Measurements from ENCODE around the gene LAMA1.
"Not testable (repeated sequence)": the region's sequence is repeated elsewhere in the genome, so short reads cannot be mapped to it uniquely, and the experiment has no call there.

Gene LAMA1

DNA sequence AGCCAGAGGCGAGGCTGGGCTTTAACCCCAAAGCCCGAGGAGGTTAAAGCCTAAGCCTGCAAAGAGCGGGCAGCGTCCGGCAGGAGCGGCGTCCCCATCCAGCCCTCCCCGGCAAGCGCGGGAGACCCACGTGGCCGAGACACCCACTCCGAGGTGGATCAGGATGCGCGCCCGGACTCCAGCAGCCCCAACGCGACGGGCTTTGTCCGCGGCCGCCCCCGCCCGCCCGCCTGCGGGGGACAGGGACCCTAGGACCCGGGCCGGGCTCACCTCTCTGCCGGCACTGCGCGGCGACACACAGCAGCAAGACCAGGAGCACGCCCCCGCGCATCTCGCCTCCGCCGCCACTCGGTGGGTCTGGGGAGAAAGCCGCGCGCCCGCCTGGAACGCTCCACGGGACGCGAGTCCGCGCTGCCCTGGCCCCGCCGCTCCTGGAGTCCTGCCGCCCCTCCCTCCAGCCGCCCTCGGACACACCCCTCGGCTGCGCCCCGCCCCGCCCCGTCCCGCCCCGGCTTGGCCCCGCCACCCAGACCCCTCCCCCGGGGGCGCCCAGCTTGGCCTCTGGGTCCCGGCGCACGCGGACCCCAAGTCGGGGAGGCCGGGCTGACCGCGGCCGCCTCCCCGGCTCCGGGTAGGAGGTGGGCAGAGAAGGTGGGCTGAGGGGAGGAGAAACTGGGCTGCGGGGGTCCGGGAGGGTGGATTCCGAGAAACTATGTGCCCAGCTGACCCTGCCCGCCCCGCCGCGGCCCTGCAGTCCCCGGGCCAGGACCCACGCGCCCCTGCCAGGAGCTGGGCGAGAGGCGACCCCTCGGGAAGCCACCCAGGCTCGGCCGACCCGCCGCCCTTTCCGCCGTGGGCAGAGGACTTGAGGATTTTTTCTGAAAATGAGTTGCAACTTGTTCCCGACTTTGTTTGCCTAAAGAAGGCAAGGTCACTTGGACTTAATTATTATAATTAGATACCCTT lies at the start of gene LAMA1:
LAMA1 (minus strand) TSS at position 408 of the 966 bp plus-strand sequence; CDS start at position 331, 77 bp downstream.
- DNase-seq (ENCODE audit: low spot score): no peak

DNA sequence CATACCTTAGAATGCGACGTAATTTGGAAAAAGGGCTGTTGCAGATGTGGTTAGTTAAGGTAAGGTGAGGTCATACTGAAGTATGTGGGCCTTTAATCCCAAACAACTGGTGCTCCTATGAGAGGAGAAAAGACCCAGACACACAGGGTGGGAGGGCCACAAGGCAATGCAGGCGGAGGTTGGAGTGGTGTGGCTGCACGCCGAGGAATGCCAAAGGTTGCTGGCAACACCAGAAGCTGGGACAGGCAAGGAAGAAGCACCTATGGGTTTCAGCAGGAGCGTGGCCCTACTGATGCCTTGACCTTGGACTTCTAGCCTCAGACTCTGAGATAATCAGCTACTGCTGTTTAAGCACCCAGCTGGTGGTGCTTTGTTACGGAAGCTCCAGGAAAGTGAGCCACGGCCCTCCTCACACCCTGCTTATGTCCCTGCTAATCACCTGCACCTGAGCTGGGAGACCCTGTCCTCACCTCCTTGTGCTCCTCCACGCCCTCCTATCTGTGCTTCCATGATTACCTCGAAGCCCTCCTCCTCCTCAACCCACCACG lies 48.3 kb upstream of the LAMA1 start:
- DNase-seq (ENCODE audit: low spot score): no peak

DNA sequence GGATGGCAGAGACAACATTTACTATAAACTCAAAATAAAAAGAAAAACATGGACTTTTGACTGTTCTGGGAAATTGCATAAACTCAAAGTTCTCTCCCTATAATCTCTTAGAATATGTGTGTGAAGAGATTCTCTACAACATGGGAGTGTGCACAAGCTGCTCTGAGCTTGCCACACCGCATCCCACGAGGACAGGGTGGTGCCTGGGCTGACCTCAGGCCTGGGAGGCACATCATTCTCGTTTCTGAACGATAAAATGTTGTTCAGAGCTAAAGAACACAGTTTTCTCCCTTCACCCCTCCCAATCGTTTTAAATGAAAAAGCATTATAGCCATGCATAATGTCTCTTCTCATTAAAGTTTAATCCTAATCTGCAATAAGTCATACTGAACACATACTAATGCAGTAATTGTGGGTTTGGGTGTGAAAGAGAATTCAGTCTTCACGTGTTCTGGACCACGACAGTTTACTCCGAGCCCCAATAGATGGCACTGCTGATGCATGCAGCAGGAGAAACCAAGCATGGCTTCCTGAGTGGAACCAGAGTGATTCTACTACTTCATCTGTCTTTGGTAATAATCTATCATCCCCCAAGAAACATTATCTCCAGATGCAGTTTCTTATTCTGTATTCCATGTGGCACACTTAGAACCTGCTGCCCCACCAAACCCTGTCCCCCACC lies 46.9 kb upstream of the LAMA1 start:
- no peak for DNase-seq (ENCODE audit: low spot score)

- DNase-seq (ENCODE audit: low spot score): no peak
These were observed 40.6 kb upstream of the LAMA1 start for GRCh38 chr18:7158216-7158615.

GRCh38 chr18:7157760-7158159 lies 40.2 kb upstream of the LAMA1 start:
- no peak for DNase-seq (ENCODE audit: low spot score)

DNA sequence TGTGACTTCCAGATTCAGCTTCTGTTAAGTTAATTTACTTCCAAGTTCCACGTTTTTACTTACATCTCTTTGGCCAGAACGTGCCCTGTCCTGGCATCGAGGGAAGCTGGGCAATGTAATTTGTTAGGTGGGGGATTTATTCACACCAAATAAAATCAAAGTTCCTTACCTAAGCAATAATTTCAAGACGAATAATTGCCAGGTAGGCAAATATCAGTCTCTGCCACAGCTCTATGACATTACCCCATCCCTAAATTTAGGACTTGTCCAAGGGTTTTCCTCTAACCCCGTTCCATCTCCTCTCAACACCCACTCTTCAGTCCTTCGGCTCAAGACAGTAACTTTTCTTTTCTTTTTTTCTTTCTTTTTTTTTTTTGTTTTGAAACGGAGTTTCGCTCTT lies 38.3 kb upstream of the LAMA1 start:
- no peak for DNase-seq (ENCODE audit: low spot score)

GRCh38 chr18:7155092-7155491 lies 37.5 kb upstream of the LAMA1 start:
- no peak for DNase-seq (ENCODE audit: low spot score)

GRCh38 chr18:7152440-7152839 lies 34.8 kb upstream of the LAMA1 start:
- DNase-seq (ENCODE audit: low spot score): no peak

DNA sequence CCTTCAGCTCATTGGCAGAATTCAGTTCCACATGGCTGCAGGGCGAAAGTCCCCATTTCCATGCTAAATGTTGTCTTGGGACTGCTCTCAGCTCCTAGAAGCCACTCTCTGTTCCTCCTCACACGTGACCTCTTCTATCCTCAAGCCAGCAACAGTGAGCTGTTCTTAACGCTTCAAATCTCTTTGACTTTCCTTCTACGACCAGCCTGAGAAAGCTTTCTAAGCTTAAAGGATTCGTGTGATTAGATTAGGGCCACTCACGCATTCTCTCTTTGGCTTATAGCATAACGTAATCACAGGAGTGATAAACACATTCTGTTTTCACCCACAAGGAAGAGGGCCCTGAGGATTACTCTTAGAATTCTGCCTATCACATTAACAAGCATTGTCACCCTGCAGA lies 29.8 kb upstream of the LAMA1 start:
- DNase-seq (ENCODE audit: low spot score): no peak

- peak; percentile 3 for DNase-seq (ENCODE audit: low spot score)
These were observed 28.5 kb upstream of the LAMA1 start for GRCh38 chr18:7146067-7146466.

DNA sequence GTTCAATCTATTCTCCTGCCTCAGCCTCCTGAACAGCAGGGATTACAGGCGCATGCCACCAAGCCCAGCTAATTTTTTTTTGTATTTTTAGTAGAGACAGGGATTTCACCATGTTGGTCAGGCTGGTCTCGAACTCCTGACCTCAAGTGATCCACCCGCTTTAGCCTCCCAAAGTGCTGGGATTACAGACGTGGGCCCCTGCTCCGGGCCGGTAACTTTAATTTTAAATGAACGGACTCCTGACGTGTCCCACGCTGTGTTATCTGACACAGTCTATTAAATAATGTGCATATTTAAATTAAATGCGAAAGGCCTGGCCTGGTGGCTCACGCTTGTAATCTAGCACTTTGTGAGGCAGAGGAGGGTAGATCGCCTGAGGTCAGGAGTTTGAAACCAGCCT lies 27.3 kb upstream of the LAMA1 start:
- DNase-seq (ENCODE audit: low spot score): not testable (repeated sequence)

- DNase-seq (ENCODE audit: low spot score): no peak
These were observed 23.7 kb upstream of the LAMA1 start for GRCh38 chr18:7141287-7141686.

GRCh38 chr18:7139409-7139808 lies 21.8 kb upstream of the LAMA1 start:
- no peak for DNase-seq (ENCODE audit: low spot score)

- peak; percentile 66 for DNase-seq (ENCODE audit: low spot score)
These were observed 15.6 kb upstream of the LAMA1 start for GRCh38 chr18:7133181-7133580.

DNA sequence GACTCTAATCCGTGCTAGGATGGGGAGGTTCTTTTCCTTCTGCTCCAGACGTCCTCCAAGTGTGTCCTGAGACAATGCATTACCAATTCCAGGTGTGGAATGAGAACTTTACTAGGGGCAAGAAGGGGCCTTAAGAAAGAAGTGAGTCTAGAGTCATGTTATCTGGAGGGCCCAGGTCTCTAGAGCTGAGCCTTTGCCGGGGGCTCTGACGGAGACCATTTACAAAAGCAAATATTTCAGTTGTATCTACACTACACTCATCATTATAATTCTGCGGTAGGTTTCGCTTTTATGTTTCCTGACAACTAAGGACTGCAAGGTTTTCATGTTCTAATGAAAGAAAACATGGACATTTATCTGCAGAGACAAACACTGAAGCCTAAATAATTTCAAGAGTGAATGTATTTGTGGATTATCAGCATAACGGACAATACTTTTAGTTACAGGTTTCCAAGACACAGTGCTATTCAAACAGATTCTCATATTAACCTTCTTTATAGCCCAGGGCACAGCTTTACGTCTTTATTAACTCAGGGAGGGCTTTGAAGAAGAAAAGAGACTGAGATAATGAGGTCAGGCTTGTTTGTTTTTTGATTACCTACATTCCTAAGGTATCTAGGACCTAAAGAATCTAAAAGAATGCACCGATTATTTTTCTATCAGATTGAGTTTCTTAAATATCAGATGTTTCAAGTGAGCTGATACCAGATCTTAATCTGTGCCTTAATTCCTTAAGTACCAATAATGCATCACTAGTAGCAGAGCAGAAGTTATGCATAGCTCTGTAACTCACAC lies 15.0 kb upstream of the LAMA1 start:
- no peak for DNase-seq (ENCODE audit: low spot score)

DNA sequence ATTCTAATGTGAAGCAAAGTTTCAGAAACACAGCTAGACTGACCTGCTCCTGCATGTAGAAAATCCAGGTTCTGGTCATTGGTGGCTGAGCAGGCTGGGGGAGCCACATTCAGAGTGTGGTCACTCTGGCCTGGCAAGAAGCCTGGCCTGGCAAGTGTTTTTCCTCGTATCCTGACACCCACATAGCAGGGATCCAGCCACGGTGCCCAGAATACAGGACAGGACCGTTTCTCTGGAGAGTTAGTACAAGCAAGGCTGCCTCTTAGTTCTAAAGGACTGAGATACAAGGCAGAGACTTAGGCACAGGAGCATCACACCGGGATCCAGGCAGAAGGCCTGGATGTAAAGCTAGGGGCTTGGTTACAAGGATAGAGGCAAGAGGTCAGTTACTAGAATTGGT lies 4.8 kb upstream of the LAMA1 start:
- DNase-seq (ENCODE audit: low spot score): no peak

DNA sequence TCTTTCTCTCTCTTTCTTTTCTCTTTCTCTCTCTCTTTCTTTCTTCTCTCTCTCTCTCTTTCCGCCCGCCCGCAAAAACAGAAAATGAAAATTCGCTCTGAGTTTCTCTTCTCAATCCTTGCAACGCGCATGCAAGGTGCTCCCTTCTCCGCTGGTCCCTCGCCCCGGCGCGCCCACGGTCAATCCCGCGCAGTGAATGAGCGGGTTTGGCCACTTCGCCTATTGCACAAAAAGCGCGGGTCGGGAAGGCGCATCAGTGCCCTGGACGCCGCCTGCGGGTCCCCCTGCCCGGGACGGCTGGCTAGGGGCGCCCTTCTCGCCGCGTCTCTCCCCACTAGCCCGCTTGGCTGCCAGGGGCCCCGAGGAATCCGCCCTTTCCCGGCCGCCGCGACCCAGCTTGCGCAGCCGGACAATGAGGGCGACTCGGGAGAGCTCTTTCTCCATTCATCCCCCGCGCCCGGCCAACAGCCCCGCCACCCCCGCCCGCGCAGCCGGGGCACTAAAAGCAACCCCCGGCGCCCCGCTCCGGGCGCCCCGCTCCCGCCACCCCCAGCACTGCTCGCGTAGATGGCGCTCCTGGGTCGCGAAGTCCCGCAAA lies 706 bp downstream of the LAMA1 start:
- DNase-seq (ENCODE audit: low spot score): no peak

- DNase-seq (ENCODE audit: low spot score): no peak
These were observed 1.4 kb downstream of the LAMA1 start for GRCh38 chr18:7116001-7116730.

GRCh38 chr18:7112936-7113335 lies 4.7 kb downstream of the LAMA1 start:
- DNase-seq (ENCODE audit: low spot score): no peak

- DNase-seq (ENCODE audit: low spot score): no peak
These were observed 6.5 kb downstream of the LAMA1 start for GRCh38 chr18:7111134-7111533.

GRCh38 chr18:7105943-7106342 lies 11.7 kb downstream of the LAMA1 start:
- no peak for DNase-seq (ENCODE audit: low spot score)

All from COLO829 (cell line).